ENCODE data around the gene MCF2. TPM values are rescaled to one million over a fixed set of nuclear protein-coding genes. Genes with fewer than 3 reads are reported as not detected.

Gene MCF2
- total and polyA plus RNA-seq, 10 of the 15 experiments (the other 5 are each of a cell fraction or from before 2014, with no cell fraction given) = 0.07 to 3.3 (median 0.42) TPM

GRCh38 chrX:139692908-139693307, 15.1 kb downstream of the MCF2 start:
- no peaks in the 10 kb centered on the region for H4K20me1 ChIP-seq (ENCODE audit: control insufficient read depth, insufficient read depth)
- H3K4me1 ChIP-seq (ENCODE audit: control insufficient read depth, insufficient read depth, low read length) = no peaks in the 10 kb centered on the region
- no peaks in the 10 kb centered on the region for H3K27me3 ChIP-seq (replicated peaks in 1 of 2; ENCODE audit: control insufficient read depth in 2 of 2, insufficient read depth in 2 of 2, low read length in 1 of 2)
- no peak overlapping the region for H3K27ac ChIP-seq (ENCODE audit: control insufficient read depth, insufficient read depth)
- 54% methylated on average over 8 of the region's 8 CpGs for WGBS (ENCODE audit: insufficient coverage, insufficient replicate concordance, low lambda C conversion rate, missing lambda C conversion rate)
- no peaks in the 10 kb centered on the region for H3K36me3 ChIP-seq (ENCODE audit: control insufficient read depth in 2 of 2, insufficient read depth in 2 of 2, low read length in 1 of 2)
- no TSS peak for BruUV-seq (replicated peaks)
- ChIA-PET CTCF (interaction anchor here (0.6 kb wide), 1 partner anchor 79 kb away, joined by 3 read pairs; no protein-coding TSS in a partner anchor), RAD21 (ENCODE audit: unreplicated experiment) (no interaction called here), POLR2A (no interaction called here), SMC1A (ENCODE audit: uncharacterized antibody, unreplicated experiment) (interaction anchor here (1.2 kb wide), 1 partner anchor 28 kb away, joined by 3 read pairs; no protein-coding TSS in a partner anchor)
- FAIRE-seq = no peak
- intact Hi-C loops (cut with micrococcal nuclease; ENCODE audit: unreplicated experiment) = no loop called here
- no peak overlapping the region for H3K4me2 ChIP-seq (ENCODE audit: control insufficient read depth, insufficient read depth)
- no peak for DNase-seq (ENCODE audit: low read depth, low spot score)
- no peak; the same call in 2 of the 3 replicates for ATAC-seq
- in situ Hi-C loops (cut with MboI) = no loop called here
- H3K79me2 ChIP-seq (ENCODE audit: control insufficient read depth, insufficient read depth, low read length) = no peaks in the 10 kb centered on the region
- H3K9me3 ChIP-seq (replicated peaks; ENCODE audit: control insufficient read depth, insufficient read depth, low read length) = no peaks in the 10 kb centered on the region
- H2AFZ ChIP-seq (ENCODE audit: control insufficient read depth, low read depth, low read length) = no peak overlapping the region
- H3K4me3 ChIP-seq = no peak overlapping the region
- no peak overlapping the region for H3K9ac ChIP-seq (ENCODE audit: control insufficient read depth, insufficient read depth, low read length)
- TF ChIP-seq SUZ12 (IDR thresholded peaks at IDR 0.05; ENCODE audit: unreplicated experiment) (no peak), RAD51 (IDR thresholded peaks at IDR 0.05) (no peak), EGR1 (IDR thresholded peaks at IDR 0.05; ENCODE audit: borderline replicate concordance in 1 of 2, low read depth in 2 of 2, low read length in 2 of 2) (no peak), SREBF1 (IDR thresholded peaks at IDR 0.05; ENCODE audit: low read length) (no peak), PML (IDR thresholded peaks at IDR 0.05; ENCODE audit: low read length) (no peak), SPI1 (IDR thresholded peaks at IDR 0.05; ENCODE audit: borderline replicate concordance, insufficient read depth, low read depth, low read length) (no peak), MEF2A (IDR thresholded peaks at IDR 0.05; ENCODE audit: insufficient read depth, low read depth, low read length) (no peak), SMAD1 (IDR thresholded peaks at IDR 0.05; ENCODE audit: low read depth, partially characterized antibody) (no peak), SREBF2 (IDR thresholded peaks at IDR 0.05; ENCODE audit: low read length) (no peak), NFXL1 (IDR thresholded peaks at IDR 0.05; ENCODE audit: borderline replicate concordance) (no peak), HSF1 (IDR thresholded peaks at IDR 0.05; ENCODE audit: low read depth, low read length) (no peak), EED (IDR thresholded peaks at IDR 0.05; ENCODE audit: low read depth) (no peak), ETV6 (conservative IDR thresholded peaks at IDR 0.05 in 1 of 2, IDR thresholded peaks at IDR 0.05 in 1 of 2; ENCODE audit: borderline replicate concordance in 1 of 2, low read depth in 1 of 2) (no peak), POLR2A (IDR thresholded peaks at IDR 0.05; ENCODE audit: low read depth, low read length) (no peak), E2F4 (IDR thresholded peaks at IDR 0.05; ENCODE audit: low read depth, low read length) (no peak), CREB1 (IDR thresholded peaks at IDR 0.05; ENCODE audit: low read depth) (no peak)
